K562 (cell line): ENCODE results near the gene BST1. TPM values are rescaled to one million over a fixed set of nuclear protein-coding genes. Genes with fewer than 3 reads are reported as not detected.

Experiments
- ADNP ChIP-seq: fragments of 200-800 bp; sonication (Bioruptor generic); IDR thresholded peaks from 2 replicates; pipeline ENCODE4 v1.6.1; 2016; ENCODE audit warnings: missing genetic modification characterization, missing compliant biosample characterization
- DEAF1 ChIP-seq: fragments of 450-650 bp; formaldehyde crosslinking; IDR thresholded peaks from 2 replicates; pipeline ENCODE4 v1.4.0; 2020; ENCODE audit warnings: mild to moderate bottlenecking, moderate library complexity
- E2F8 ChIP-seq: fragments of 450-650 bp; IDR thresholded peaks from 2 replicates; pipeline ENCODE4 v1.7.1; 2018; ENCODE audit warnings: mild to moderate bottlenecking, low read depth; ENCODE audit not compliant: partially characterized antibody
- HDGF ChIP-seq: fragments of 450-650 bp; IDR thresholded peaks from 2 replicates; pipeline ENCODE4 v1.6.1; 2016
- KAT2B ChIP-seq: IDR thresholded peaks from one replicate; pipeline ENCODE4 v1.6.1; 2012; ENCODE audit warnings: low read depth, mild to moderate bottlenecking, control low read depth, inconsistent platforms, low read length, moderate library complexity
- KLF10 ChIP-seq: fragments of 250-450 bp; sonication (Bioruptor Pico); IDR thresholded peaks from 2 replicates; pipeline ENCODE4 v1.6.1; 2021; ENCODE audit warnings: matching md5 sums
- LEF1 ChIP-seq: fragments of 450-650 bp; IDR thresholded peaks from 2 replicates; pipeline ENCODE4 v1.6.1; 2016; ENCODE audit warnings: mild to moderate bottlenecking
- NR2C2 ChIP-seq, 2 experiments: fragments of 200-800 bp in 1 of 2; sonication (Bioruptor generic) in 1 of 2; sonication (generic) in 1 of 2; formaldehyde crosslinking in 1 of 2; IDR thresholded peaks; 2 replicates each; pipeline versions ENCODE4 v1.6.1 to v1.8.0; 2016 to 2022; ENCODE audit warnings: mild to moderate bottlenecking in 1 of 2, missing compliant biosample characterization in 1 of 2, missing genetic modification characterization in 1 of 2, missing genetic modification reagents in 1 of 2
- RBM39 ChIP-seq: fragments of 200-400 bp; formaldehyde crosslinking; optimal IDR thresholded peaks from 2 replicates; pipeline ENCODE3; 2018; ENCODE audit warnings: low read depth, low read length
- RFX1 ChIP-seq: fragments of 450-650 bp; IDR thresholded peaks from 2 replicates; pipeline ENCODE4 v1.6.1; 2016; ENCODE audit warnings: mild to moderate bottlenecking, moderate library complexity
- YBX1 ChIP-seq: fragments of 450-650 bp; IDR thresholded peaks from 2 replicates; pipeline ENCODE4 v1.7.1; 2016; ENCODE audit warnings: mild to moderate bottlenecking
- ZNF134 ChIP-seq: fragments of 250-450 bp; sonication (Bioruptor Pico); conservative IDR thresholded peaks from 2 replicates; pipeline ENCODE4 v1.4.0; 2020
- ZNF174 ChIP-seq: fragments of 250-450 bp; sonication (Bioruptor Pico); IDR thresholded peaks from 2 replicates; pipeline ENCODE4 v1.4.0; 2020; ENCODE audit warnings: mild to moderate bottlenecking
- ZNF407 ChIP-seq: fragments of 450-650 bp; IDR thresholded peaks from 2 replicates; pipeline ENCODE4 v1.6.1; 2016; ENCODE audit warnings: low read depth
- ZNF41 ChIP-seq: fragments of 250-450 bp; sonication (Bioruptor Pico); conservative IDR thresholded peaks from 2 replicates; pipeline ENCODE4 v1.4.0; 2020; ENCODE audit warnings: mild to moderate bottlenecking
- ZNF699 ChIP-seq: fragments of 250-450 bp; sonication (Bioruptor Pico); IDR thresholded peaks from 2 replicates; pipeline ENCODE4 v1.8.0; 2021; ENCODE audit warnings: mild to moderate bottlenecking, moderate library complexity; ENCODE audit not compliant: insufficient replicate concordance
- polyA plus RNA-seq, 8 experiments: library from polyadenylated mRNA; depleted of rRNA in 4 of 8; stranded (reverse) in 5 of 8; unstranded in 3 of 8; fragments of >200 nt; fragmentation: Nextera tagmentation in 2 of 8; fragmentation: Illumina TruSeq in 1 of 8; extraction: Ambion mirVana in 2 of 8; extraction: Trizol in 1 of 8; gene quantifications; 2 replicates each; pipeline versions ENCODE4 v1.2.1 to v1.2.3, GENCODE V29; 2011 to 2014; ENCODE audit warnings: inconsistent platforms in 1 of 8, missing spikeins in 1 of 8
- total RNA-seq, 7 experiments: library from RNA; depleted of rRNA in 6 of 7; stranded (reverse); fragments of >200 nt in 6 of 7; fragmentation: Illumina TruSeq in 2 of 7; extraction: Trizol in 2 of 7; gene quantifications; 2 replicates each; pipeline versions ENCODE4 v1.2.1 to v1.2.3, GENCODE V29; 2011 to 2021; ENCODE audit warnings: low replicate concordance in 1 of 7

BST1 gene
- total and polyA plus RNA-seq, 9 of the 15 experiments (the other 6 are each of a cell fraction or from before 2014, with no cell fraction given), result 0.04 to 0.38 (median 0.07) TPM; not detected in 6

GRCh38 chr4:15655223-15656037 lies 47.4 kb upstream of the BST1 start, which contains the start of gene FBXL5 (continued):
- no peak for TF ChIP-seq ADNP (tag)
- TF ChIP-seq RBM39, result no peak
- peak; percentile 60; the same call in 1 of the 2 replicates for TF ChIP-seq ZNF41
- TF ChIP-seq YBX1, result no peak
- no peak for TF ChIP-seq E2F8
- no peak for TF ChIP-seq ZNF174 (CRISPR knock-in tag)
- no peak for TF ChIP-seq NR2C2 (CRISPR knock-in tag; IDR thresholded peaks at IDR 0.05)
- TF ChIP-seq NR2C2 (tag; IDR thresholded peaks at IDR 0.05), result no peak
- no peak for TF ChIP-seq HDGF
- TF ChIP-seq KAT2B, result no peak
- no peak for TF ChIP-seq ZNF134
- peak; percentile 66; the same call in 1 of the 2 replicates for TF ChIP-seq KLF10 (CRISPR knock-in tag)
- TF ChIP-seq DEAF1 (CRISPR knock-in tag), result no peak
- no peak for TF ChIP-seq RFX1
- no peak for TF ChIP-seq ZNF699
- TF ChIP-seq ZNF407, result no peak
- no peak for TF ChIP-seq LEF1
